ENCODE data around the gene RFX4.
"Not testable (repeated sequence)": the region's sequence is repeated elsewhere in the genome, so short reads cannot be mapped to it uniquely, and the experiment has no call there.

Gene RFX4

DNA sequence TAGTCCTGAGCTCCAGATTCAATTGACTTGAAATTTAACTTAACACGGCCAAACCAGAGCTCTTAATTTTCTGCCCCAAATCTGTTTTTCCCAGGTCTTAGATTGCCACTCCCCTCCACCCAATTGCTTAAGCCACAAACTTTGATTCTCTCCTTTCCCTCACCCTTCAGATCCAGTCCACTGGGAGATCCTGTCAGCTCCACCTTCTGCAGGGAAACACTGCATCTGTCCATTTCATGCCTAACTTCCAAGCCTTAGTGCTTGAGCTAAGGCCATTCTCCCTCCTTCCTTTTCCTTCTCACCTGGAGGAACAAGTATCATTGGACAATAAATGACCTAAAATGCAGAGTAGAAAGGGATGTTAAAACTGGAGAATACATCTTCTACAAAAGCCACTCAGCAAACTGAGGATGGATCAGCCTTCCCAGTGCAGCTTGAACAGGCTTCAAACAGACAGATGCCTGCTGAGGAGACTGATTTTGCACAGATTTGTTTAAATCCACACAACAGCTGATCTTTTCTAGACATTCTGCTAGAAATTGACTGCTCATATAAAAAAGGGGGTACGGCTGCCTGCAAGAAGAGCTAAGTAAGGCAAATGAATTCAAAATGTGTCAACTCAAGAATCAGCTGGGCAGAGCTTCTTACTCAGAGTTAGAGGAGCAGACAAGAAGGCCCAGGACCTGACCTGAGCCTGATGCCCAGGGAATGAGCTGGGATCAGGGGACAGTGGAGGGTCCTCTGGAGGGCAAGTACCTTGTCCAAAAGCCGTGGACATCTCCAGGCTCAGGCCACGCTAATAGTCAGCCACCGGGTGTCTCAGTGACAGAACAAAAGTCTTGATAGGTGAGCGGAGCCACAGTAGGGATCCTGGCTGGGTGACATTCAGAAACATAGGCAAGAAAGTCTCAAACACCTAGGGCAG is 110.4 kb downstream of the RFX4 start:
- DNase-seq, result no peak

DNA sequence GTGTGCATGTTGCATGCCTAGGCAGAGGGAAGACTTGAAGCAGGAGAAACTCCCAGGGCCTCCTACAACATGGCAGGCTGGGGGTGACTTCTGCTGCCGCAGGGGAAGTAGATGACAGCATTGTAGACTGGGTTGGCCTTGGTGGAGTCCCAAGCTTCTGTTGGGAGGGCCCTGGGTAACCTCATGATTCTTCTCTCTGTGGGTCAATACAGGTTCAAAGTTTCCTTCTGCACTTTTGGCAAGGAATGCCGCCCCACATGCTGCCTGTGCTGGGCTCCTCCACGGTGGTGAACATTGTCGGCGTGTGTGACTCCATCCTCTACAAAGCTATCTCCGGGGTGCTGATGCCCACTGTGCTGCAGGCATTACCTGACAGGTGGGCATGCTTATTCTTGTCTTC is 113.3 kb downstream of the RFX4 start:
- DNase-seq, result no peak

GRCh38 chr12:106696681-106697417 is 114.0 kb downstream of the RFX4 start:
- DNase-seq, result no peak

GRCh38 chr12:106704081-106704480 is 121.3 kb downstream of the RFX4 start:
- no peak for DNase-seq

DNA sequence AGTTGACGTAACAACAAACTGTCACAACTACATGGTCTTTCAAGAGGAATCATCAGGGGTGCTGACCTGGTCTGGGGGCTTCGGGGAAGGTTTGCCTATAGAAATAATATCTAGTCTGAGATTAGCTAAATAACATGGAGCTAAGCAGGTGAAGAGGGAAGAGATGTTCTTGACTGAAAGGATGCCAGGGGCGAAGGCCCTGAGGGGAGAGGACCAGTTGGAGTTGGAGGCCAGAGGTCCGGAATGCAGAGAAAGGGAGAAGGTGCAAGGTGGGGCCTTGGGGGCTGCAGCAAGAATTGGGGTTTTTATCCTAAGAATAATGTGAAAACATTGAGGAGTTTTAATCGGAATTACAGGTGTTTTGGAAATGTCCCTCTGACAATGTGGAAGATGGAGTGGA is 123.2 kb downstream of the RFX4 start:
- DNase-seq, result no peak

DNA sequence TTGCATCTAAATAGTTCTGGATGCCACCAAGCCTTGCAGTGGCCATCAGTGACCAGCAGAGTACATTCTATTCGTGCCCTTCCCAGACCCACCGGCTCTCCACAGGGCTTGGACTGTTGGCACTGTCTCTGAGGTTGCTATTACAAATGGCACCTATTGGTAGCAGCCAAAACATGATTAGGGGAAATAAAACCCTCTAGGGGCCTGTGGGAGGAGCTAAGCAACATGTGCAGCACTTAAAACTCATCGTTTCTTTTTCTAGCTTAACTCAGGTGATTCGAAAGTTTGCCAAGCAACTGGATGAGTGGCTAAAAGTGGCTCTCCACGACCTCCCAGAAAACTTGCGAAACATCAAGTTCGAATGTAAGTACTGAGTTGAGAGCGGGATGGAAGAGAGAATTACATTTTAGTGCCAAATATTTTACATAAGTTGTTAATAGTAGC is 126.3 kb downstream of the RFX4 start:
- DNase-seq, result no peak

DNA sequence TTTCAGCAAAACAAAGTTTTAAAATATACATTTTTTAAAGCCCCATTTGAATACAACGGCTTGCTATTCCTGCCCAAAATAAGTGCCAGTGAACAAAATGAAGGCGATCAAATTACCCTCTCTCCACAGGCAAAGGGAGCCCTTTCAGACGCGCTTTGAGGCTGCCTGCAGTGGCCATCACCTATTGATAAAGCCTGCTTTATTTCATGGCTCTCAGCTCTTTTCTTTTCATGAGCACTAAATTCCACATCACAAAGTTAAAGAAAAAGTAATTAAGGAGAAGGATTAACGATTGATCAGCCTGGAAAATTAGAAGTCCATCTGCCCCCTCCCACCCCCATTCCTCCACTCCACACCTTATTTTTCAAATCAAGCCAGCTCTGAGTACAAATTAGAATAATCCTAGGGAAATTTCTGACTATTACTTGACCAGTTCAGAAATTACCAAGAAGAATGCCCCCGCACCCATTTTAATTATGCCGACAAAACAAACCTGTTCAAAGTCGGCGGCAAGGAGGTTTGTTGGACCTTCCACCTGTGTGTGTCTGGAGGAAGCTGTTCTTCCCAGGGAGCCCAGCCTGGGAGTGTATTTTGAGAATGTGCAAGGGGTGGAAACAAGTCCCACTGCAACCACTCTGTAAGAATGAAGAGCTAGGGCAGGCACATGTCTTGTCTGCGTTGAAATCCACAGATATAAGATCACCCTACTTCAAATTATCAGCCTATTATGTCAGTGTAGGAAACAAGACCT is 127.5 kb downstream of the RFX4 start:
- no peak for DNase-seq

DNA sequence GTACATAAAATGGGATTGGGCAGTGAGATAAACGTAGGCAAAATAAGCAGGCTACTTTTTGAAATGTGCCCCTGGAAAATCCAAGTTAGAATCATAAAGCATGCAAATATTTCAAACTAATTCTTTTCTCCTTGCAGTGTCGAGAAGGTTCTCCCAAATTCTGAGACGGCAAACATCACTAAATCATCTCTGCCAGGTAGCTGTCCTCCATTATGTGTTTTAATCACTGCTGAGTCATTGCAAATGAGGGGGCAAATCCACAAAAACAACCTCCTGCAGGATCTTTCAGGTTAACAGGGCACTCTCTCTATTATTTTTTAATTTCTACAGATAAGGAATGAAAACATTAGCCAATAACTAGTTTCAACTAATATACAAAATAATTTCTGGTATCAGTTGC is 128.5 kb downstream of the RFX4 start:
- no peak for DNase-seq

DNA sequence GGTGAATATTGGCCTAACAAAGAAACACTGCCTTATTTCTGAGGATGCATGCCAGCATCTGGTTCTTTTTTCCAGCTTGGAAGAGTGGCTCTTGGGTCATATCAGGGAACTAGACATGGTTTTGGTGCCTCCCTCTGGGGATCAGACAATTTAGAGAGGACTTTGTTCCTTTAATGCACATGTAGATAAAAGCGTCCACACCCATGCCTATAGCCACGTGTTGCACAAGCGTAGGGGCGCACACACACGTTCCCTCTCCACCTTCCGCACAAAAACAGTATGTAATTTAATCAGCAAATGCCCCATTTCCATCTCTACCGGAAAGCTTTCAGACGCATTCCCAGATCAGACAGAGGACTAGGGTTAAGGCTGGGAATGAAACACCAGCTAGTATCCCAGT is 130.0 kb downstream of the RFX4 start:
- DNase-seq, result no peak

DNA sequence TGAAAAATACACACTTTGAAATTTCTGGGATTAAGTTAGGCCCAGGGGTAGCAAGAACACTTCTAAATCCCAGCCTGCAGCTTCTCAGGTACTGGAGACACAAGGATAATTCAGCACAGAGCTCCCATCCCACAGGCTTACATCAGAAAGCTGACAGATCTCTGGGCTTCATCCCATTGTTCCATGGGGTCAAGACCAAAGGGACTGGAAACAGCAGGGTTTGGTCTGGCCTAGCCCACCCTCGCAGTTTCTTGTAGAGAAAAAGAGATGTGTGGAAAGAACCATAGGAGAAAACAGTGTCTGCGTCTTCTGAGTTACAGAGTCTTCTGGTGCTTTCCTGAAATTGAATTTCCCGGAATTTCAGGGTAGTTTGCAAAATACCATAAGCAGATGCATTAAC is 132.1 kb downstream of the RFX4 start:
- DNase-seq, result no peak

DNA sequence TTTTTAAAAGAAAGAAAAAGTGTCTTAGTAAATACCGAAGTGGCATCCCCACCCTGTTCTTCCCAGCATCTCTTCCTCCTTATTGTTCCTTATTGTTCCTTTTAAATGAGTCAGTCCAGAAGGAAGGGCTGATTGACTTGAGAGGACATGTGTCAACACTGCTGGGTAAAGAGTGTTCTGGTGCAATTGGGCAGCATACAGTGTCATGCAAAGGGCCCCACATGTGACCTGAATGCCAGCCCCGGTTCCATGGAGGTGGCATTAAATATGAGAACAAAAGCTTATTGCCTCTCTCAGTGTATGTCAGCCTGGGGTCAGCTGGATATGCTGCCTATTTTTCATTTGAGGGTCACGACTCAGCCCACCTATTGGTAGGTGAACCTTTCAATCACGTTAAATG is 132.8 kb downstream of the RFX4 start:
- DNase-seq, result no peak

- DNase-seq, result no peak
Observed at GRCh38 chr12:106717673-106718072, 134.9 kb downstream of the RFX4 start.

DNA sequence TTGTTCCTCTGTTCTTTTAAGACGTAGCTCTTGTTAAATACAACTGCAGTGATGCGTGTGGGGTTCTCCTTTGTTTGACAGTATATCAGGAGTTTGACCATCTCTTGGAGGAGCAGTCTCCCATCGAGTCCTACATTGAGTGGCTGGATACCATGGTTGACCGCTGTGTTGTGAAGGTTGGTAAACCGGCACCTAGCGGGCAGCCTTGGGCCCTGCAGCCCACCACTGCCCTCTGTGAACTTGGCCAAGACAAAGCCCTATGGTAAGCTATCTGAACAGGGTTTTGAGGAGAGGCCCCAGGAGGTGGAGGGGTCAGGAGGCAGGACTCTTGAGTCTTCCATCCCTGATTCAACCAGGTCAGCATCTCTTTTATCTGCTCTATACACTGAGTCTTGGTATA is 137.1 kb downstream of the RFX4 start:
- no peak for DNase-seq

- DNase-seq, result no peak
Observed at GRCh38 chr12:106720696-106721095, 137.9 kb downstream of the RFX4 start.

GRCh38 chr12:106721915-106722314 is 139.1 kb downstream of the RFX4 start:
- DNase-seq, result no peak

DNA sequence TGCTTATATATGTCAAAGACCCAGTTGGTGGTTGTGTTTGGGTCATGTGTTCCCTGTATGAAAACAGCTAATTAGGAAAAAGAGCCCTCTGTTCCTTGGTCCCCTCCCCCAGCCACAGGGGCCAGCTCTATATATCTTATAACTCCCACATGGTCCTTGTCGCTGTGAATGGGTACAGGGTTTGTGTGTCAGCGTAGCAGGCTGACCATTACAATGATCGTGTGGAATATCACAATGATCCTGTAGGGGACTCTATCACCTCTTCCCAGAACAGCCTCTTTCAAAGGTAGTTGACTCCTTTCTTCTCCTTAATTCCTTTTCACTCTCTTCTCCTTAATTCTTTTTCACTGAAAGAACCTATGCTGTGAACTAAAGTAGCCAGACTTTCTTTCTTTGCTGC is 140.0 kb downstream of the RFX4 start:
- DNase-seq, result no peak

DNA sequence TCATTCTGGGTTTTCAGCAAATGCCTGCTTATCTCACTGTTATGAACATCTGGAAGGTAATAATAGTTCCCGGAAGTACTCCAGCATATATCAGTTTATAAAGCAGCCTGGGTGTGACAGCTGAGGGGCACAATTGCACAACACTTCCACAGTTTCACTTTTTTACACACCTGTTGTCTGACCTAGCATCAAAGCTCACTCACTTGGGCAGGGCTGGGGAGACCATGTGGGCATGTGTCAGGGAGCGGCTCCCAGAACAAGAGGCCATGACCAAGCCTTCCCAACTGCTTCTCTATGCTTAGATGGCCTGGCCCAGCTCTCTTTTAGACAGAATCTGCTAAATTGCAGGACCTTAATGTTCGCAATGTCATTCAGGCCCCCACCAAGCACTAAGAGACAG is 140.6 kb downstream of the RFX4 start:
- no peak for DNase-seq

- no peak for DNase-seq
Observed at GRCh38 chr12:106724116-106724515, 141.3 kb downstream of the RFX4 start.

GRCh38 chr12:106724934-106725333 is 142.1 kb downstream of the RFX4 start:
- DNase-seq, result no peak

GRCh38 chr12:106726603-106727202 is 143.9 kb downstream of the RFX4 start:
- not testable (repeated sequence) for DNase-seq

DNA sequence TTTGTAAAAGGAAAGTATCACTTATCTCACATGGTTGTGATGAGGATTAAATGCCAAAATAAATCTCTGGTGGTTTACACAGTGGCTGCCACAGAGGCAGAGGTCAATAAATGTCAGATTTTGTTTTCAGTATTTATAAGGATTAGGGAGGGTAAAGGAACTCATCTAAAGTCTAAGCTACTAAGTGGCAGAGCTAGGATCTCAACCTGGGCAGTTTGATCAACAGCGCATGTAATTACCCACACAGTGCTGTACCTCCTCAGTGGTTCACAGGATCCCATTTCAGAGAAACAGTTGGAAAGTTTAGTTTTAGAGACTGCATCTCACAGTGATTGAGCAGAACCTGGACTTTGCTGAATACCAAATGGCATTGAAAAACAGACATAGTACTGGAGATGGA is 146.8 kb downstream of the RFX4 start:
- DNase-seq, result no peak

DNA sequence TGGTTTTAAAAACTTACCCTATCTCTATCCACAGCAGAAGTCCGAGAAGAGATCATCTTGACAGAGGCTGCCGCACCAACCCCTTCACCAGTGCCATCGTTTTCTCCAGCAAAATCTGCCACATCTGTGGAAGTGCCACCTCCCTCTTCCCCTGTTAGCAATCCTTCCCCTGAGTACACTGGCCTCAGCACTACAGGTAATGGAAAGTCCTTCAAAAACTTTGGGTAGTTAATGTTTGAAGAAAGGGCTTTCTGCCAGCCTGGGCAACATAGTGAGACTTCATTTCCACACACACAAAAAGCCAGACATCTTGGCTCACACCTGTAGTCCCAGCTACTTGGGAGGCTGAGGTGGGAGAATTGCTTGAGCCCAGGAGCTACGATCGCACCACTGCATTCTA is 150.1 kb downstream of the RFX4 start:
- DNase-seq, result no peak

GRCh38 chr12:106733660-106734059 is 150.9 kb downstream of the RFX4 start:
- no peak for DNase-seq
